Measurements from ENCODE around the gene NPW. TPM values are rescaled to one million over a fixed set of nuclear protein-coding genes. Genes with fewer than 3 reads are reported as not detected.

The NPW gene
- total and polyA plus RNA-seq, 11 donors: 0.19 to 0.69 TPM; not detected in 9

GRCh38 chr16:2037115-2037514 is 17.5 kb downstream of the NPW start:
- Histone ChIP-seq H3K4me1 (peaks cover 3 to 96% (median 83%) of the 10 kb centered on the region in 12 donors), H3K9me3 (no peaks in the 10 kb centered on the region), H3K27me3 (no peaks in the 10 kb centered on the region), H3K27ac (peak overlapping the region; percentile 79 to 97 (median 94)), H3K36me3 (peaks cover 2 to 55% (median 27%) of the 10 kb centered on the region in 9 donors), H3K4me3 (peak overlapping the region; percentile 39 to 91 (median 60))
- intact Hi-C loops (cut with DNase I): no loop called here
- ATAC-seq (no peak), DNase-seq (peak in 1 of 5 donors; percentile 9)
- TF ChIP-seq CTCF (IDR thresholded peaks at IDR 0.05): no peak
- 71 to 78% (median 73%) methylated on average over 11 to 15 of the region's 15 CpGs for WGBS, 4 donors

GRCh38 chr16:2037647-2038381 is 18.2 kb downstream of the NPW start:
- intact Hi-C loops (cut with DNase I): no loop called here
- TF ChIP-seq CTCF (IDR thresholded peaks at IDR 0.05) (no peak), POLR2A (IDR thresholded peaks at IDR 0.05) (no peak)
- 51 to 64% (median 56%) methylated on average over 23 to 29 of the region's 29 CpGs for WGBS, 4 donors

GRCh38 chr16:2038382-2039231 is 19.0 kb downstream of the NPW start:
- H3K27ac ChIP-seq: peak overlapping the region; percentile 78 to 97 (median 94)
- no peaks in the 10 kb centered on the region for H3K9me3 ChIP-seq
- 48 to 68% (median 57%) methylated on average over 31 to 41 of the region's 41 CpGs for WGBS, 4 donors
- DNase-seq: peak in 2 of 5 donors; percentile 73 to 75
- TF ChIP-seq POLR2A (IDR thresholded peaks at IDR 0.05): no peak
- no peak for TF ChIP-seq CTCF (IDR thresholded peaks at IDR 0.05)
- ATAC-seq: peak in 2 of 4 donors; percentile 3 to 17
- H3K36me3 ChIP-seq: peaks cover 2 to 53% (median 23%) of the 10 kb centered on the region in 9 donors
- no peaks in the 10 kb centered on the region for H3K27me3 ChIP-seq
- H3K4me3 ChIP-seq: peak overlapping the region in 10 of 12 donors; percentile 15 to 91 (median 64)
- peaks cover 8 to 94% (median 86%) of the 10 kb centered on the region in 12 donors for H3K4me1 ChIP-seq
- intact Hi-C loops (cut with DNase I): no loop called here

More at GRCh38 chr16:2037647-2038381, 18.2 kb downstream of the NPW start:
- Histone ChIP-seq H3K9me3 (no peaks in the 10 kb centered on the region), H3K36me3 (peaks cover 2 to 53% (median 23%) of the 10 kb centered on the region in 9 donors), H3K4me3 (peak overlapping the region in 10 of 12 donors; percentile 39 to 91 (median 64)), H3K27ac (peak overlapping the region; percentile 76 to 97 (median 94)), H3K4me1 (peaks cover 7 to 94% (median 83%) of the 10 kb centered on the region in 12 donors), H3K27me3 (no peaks in the 10 kb centered on the region)
- DNase-seq (no peak), ATAC-seq (no peak)

Data from heart left ventricle (tissue), 16 donors.